Activated T-helper 1 cell treated with Interleukin-2 at 50 U/mL for 16 hours (primary cell): ENCODE data around the gene MREG.

ENCODE experiments used
- DNase-seq: peaks from one replicate; pipeline ENCODE4 v3.0.0-alpha.2; 2020; ENCODE audit warnings: low read depth

The MREG gene

DNA sequence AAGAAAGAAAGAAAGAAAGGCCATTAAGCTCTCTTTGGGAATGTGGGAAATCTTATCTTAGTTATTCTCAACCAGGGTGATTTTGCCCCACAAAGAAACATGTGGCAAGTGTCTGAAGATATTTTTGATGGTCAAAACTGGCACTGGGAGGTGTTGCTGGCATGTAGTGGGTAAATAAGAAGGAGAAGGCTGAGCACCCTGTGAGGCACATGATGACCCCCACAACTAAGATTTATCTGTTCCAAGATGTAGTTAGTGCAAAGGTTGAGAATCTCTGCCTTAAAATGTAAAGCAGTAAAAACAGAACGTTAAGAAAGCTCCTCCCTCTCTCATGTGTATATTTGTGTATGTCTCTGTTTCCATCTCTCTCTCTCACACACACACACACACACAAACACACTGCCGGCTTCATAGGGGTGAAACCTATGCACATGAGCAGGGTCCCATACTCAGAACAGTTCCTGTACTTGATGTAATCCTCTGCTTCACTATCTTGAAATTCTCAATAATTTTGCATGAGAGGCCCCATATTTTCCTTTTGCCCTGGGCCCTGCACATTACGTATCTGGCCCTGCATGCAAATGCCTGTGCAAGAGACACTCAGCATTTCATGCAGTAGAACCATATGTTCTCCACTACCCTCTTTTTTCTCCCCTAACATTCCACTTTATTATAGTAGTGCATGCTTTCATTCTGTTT, 94.3 kb downstream of the MREG start:
- DNase-seq = no peak

DNA sequence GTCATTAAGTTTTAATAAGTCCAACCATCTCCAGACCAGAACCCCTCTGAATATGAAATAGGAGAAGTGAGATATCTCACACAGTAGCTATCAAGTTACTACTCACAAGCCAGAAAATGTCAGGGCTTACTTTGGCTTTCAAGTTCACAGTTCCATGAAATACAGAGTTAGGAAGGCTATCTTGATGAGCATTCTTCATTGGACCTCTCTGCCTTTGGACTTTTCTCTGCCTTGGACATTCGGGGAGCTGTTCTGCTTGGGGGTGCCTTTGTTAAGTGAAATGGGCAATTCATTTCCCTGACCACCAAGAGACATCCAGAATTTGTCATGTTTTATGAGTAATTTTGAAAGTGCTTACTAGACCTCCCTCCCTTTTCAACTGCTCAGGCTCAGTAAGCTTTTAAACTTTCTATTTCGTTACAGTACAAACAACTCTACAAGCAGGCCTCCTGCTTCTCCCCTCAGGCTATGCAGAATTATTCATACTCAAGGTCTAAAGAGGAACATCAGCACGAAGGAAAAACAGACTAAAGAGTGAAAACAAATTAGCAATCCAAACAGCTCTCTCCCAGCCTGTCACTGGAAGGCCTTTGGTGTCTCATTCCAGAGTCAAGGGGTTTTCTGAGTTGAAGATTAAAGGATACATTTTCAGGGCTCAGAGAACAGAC, 95.3 kb downstream of the MREG start:
- DNase-seq = no peak

DNA sequence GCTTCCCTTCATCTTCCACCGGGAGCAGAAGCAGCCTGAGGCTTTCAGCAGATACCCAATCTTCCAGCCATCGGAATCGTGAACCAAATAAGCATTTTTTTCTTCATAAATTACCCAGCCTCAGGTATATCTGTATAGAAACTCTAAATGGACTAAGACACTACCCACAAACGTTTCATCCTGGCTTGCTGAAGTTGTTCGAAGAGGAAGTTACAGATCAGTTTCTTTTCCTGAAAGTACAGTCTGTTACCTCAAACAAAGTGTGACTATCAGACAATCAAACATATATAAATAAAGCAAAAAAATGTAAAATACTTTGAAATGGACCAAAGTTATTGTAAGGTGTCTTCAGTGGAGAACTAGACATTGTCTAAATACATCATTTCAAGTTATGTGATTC, 97.9 kb downstream of the MREG start:
- no peak for DNase-seq

DNA sequence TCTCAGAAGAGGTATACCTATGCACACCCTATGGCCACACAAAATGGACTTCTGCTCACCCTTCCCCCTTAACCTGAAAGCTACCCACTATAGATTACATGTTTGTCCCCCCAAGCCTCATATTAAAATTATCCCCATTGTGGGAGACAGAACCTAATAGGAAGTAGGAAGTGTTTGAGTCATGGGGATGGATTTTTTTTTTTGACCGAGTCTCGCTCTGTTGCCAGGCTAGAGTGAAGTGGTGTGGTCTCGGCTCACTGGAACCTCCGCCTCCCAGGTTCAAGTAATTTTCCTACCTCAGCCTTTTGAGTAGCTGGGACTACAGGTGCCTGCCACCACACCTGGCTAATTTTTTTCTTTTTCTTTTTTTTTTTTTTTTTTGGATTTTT, 98.6 kb downstream of the MREG start:
- DNase-seq = no peak

DNA sequence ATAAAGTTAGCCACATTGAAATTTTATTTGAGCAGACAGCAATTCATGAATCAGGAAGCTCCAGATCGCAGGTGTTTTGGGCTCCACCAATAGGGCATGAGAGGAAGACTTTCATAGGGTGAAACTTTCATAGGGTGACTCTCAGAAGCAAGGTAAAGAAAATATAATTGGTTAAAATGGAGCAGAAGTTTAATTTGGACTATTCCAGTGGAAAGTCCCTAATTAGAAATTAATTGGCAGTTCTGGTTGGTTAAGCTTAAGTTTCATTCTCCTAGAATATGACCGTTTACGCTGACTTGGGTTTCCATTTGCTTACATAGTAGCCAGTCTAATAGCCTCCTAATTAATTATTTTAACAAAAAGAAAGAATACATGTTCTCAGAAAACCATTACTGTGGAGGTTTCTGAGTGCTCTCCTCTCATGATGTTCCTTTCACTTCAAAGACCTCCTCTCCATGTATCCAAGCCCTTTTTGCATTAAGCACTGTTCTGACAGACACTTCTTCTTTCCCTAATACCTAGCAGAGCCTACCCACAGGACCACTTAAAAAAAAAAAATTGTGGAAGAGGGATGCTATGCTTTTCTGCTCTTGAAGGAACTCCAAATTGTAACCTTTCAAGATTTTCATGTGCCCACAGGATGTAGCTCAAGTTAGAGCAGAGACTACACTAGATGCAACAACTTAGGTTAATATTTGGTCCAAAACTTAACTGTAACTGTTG, 99.1 kb downstream of the MREG start:
- DNase-seq = no peak

DNA sequence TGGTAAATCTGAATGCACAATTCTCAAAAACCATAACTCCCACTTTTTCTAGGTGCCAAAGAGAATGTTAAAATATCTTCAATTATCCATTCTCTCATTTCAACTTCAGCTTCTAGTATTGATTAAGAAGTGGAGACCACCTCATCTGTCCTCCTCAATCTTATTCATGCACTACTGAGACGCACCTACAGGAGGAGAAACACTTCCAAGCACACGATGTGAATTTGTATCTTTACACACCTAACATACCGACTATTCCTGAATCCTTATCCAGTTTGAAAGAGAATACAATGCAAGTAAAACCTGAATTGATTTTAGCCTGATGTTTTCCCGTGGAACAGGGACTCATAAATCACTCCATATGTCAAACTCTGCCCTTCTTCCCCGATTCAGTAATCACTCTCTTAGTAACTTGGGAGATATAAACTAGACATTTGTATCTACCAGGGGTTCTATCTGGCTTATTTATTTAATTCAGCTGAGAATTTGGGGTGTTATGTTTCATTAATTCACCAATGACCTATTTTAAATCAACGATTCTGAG, 101.0 kb downstream of the MREG start:
- DNase-seq = no peak

DNA sequence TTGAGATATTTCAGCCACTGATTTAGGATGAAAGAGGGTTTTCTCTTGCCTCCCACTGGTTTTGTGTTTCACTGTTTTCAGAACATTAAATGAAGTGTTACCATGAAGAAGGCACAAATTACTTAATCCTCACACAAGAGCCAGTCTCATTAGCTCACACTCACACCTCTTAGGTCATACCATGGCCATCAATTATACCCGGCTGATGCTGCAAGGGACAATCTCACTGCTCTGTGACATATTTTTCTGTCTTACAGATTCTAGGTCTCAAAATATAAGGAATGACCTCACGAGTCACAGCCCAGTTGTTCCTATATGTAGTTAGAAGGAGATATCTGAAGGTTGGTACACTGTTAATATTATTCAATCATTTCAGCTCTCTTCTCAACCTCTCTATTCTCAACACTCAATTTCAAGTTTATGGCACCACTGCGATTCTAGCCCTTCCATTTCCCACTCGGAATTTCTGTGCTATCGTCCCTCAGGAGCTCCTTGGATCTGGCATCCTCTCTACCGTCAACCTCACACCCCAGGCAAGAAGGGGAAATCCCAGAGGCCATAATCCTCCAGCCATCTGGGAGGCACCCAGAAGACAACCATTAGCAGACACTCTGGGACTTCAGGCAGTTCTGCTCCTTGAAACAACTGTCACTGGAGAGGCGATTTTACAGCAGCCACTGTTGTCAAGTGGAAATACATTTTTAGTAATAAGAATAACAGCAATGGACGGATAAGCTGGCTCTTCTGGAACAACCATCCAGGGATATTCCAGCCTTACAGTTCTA, 101.9 kb downstream of the MREG start:
- no peak for DNase-seq

DNA sequence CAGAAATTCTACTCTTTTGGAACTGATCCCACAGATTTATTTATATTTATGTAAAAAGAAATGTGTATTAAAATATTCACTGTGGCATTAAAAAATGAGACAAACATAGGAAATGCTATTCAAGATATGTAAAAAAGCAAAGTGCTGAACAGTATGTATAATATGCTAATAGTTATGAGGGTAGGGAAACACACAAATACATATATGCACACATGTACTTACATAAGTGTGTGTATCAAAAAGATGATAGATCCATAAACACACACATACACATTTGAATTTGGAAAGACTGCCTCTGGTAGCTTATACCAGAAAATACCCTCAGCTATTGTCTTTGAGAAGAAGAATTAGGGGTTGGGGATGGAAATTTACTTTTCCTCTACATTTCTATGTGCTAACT, 103.2 kb downstream of the MREG start:
- no peak for DNase-seq

DNA sequence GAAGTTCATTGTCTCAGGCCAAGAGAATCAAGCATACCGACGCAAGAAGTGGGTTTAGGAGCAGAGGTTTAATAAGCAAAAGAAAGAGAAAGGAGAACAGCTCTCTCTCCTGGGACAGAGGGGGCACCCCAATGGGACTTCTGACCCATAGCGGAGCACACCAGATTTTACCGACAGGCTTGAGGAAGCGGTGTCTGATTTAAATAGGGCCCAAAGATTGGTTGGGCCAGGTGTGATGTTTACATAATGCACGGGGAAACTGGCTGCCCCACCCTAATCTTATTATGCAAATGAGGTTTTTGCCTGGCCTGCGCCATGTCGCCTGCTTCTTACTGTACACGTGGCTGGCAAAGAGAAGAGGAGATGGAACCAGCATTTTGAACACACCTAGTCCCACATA, 106.2 kb downstream of the MREG start:
- no peak for DNase-seq

DNA sequence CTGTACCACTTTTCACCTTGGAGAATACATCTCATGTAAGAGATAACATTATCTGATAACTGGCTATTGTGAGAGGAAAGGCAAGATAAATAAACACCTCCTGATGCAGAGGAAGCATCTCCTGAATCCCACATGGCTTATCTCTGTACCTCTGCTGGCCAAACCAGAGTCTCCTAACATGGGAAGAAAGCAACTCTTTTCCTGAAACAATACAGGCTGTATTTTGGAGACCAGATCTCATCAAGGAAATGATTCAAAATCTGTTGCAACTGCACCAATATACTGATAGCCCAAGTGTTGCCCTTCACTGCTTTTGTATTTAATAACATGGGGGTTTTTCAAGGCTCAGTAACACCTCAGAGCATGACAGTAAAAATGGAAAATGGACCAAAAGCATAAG, 106.9 kb downstream of the MREG start:
- no peak for DNase-seq

DNA sequence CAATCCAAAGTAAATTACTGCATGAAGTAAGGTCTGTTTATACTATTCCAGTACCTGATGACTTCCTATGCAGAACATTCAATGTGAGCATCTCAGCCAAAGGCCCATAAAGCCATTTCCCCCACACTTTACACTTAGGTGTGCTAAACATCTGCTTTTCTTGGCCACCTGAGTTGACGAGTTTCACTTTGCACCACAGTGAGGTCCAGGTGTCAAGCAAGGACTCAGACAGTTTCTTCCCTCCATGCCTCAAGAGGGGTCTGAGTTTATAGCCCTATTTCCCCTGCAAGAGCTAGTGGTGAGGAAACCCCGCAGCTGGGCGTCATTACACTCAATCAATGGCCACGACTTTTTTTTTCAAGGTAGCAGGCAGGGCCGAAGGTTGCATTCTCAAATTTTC, 107.7 kb downstream of the MREG start:
- no peak for DNase-seq

DNA sequence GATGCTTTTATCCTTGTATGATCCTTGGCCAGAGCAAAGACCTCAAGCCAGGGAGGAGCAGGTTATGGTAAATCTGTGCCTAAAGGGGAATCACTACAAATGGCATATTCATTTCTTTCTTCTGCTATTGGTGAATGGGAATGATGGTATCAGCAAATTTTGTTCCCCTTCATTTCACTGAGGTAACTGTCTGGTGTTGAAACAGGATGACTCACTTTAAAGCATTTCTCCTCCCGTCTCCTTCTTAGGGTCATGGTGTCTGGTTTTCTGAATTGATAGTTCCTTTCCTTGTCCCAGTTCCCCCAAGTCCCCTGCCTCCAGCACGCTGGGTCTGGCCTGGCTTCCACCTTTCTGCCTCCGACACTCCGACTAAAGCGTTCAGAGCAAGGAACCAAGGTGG, 109.2 kb downstream of the MREG start:
- no peak for DNase-seq

DNA sequence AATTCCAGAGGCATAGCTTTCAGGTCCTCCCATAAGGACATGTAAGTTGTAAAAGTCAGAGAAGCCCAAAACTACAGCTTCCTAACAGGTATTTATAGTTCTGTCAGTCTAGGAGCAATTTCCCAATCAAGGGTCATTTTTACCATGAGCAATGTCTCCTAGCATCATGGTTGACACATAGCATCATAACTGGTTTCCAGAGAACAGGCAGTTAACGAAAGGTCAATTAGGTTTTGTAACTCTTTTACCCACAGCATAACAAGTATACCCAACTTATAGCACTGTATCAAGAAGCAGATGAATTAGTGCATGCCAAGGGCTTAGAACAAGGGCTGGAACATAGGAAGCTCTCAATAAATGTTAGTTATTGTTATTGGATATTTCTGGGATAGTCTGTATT, 110.1 kb downstream of the MREG start:
- DNase-seq = no peak

DNA sequence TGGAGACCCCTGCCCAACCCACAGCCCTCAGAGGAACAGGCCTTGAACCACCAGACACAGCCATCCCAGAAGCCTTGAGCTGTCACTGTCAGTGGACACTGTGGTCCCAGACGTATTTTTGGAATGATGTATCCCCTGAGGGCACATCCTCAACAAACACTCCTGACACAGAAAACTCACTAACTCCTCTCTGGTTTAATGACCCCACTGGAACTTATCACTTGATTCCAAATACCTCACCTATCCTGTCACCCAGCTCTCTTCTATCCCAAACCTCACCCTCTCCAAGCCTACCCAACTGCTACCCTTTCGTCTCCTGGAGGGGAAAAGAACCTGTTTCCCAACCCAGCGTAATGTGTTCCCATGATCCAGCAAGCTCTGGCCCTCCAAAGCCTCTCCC, 111.6 kb downstream of the MREG start:
- DNase-seq = no peak

DNA sequence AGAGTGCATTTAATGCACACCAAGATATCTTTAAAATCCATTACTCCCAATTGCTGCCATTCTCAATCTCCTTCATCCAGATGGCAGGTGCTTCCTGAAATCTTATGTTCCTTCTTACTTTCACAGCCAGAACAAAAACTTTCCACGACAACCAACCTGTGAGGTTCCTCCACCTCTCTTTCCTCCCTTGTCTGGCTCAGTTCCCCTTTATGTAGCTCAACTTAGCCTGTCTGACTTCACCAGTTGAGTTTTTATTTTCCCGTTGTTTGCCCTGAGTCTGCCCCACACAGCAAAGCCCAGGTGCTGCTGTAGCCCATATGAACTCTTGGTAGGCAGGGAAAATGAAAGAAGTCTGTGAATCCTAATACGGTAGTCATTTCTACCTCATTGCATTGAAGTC, 112.5 kb downstream of the MREG start:
- DNase-seq = no peak

DNA sequence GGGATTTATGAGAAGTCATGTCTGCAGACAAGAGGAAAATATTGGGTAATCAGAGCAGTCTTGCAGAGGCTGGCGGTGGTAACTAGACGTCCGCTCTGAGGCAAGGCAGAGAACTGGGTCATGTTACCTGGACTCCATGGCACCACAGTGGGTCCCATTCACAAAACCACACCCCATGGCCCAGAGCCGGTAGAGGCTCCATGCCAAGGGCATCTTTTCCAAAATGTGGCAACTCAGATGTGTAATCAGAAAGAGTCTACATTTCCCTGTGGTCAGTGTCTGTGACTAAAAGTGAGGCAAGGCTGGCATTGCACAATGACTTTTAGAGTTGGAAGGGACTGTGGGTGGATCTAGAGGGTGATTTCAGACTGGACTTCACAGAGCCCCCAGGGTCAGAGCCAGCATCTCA, 113.1 kb downstream of the MREG start:
- no peak for DNase-seq

DNA sequence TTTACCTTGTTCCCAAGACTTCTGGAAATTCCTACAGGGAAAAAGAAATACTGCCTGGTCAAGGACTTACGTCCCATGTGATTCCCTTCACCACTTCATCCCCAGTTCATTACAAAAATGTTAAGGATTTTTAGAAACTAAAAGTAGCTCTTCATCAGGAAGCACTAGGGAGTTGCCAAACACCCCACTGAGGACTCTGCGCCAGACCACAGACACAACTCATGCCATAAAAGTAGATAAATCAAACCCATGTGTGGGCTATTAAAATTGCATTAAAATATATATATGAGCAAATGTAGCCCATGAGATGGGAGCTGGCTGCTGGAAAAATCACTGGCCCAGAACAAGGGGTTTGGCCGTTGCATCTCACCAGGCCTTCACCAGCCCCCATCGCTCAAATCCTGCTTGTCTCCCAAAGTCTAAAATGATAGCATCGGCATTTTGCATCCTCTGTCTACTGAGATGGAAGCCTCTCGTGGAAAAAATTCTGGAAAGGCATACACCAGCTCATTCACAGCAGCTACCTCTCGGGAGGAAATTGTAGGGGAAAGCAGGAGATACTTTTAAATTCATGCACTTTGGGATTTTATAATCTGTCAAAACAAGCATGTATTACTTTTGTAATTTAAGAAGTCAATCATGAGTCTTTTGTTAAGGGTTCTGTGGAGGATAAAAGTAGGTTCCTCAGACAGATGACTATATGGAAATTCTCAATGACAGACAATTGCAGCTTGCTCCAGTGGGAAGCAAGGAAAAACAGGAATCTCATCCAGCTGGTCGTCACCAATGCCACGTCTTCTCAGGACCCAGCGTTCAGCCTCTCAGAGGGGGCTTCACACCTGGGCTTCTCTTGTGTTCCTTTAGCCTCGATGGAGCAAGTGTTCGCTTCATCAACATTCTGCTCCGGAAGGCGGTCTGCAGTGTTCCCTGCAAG, 113.9 kb downstream of the MREG start:
- no peak for DNase-seq

DNA sequence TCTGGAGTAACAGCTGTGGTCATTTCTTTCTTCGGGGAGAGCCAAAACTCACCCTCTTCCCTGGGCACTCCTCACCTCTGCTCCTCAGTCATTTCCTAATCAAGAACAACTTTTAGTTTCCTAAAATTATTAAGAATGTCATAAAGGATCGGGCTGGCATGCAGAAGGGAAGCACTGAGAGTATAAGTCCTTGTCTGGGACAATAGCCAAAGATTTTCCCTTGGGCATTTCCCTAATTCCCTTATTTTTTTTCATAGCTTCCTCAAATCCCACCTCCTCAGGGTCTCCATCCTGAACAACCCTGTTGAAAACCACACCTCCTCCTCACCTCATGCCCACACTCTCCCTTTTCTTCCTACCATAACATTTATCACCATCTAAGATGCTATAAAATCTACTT, 115.0 kb downstream of the MREG start:
- no peak for DNase-seq

DNA sequence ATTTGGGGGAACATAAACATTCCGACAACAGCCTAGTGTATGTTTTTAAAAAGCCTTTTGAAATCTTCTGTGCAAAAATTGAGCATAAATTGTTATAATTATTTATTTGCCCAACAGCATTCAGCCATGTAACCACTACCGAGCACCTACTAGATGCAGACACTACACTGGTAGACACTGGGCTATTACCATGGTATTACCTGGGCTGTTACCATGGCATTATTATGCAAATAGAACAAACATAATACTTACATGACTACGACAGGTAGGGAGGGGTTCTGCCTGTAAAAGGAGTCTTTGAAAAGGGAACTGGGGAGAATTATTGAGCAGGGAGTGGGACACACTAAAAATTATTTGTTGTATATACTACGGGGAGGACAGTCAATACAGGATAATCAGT, 116.4 kb downstream of the MREG start:
- DNase-seq = no peak

DNA sequence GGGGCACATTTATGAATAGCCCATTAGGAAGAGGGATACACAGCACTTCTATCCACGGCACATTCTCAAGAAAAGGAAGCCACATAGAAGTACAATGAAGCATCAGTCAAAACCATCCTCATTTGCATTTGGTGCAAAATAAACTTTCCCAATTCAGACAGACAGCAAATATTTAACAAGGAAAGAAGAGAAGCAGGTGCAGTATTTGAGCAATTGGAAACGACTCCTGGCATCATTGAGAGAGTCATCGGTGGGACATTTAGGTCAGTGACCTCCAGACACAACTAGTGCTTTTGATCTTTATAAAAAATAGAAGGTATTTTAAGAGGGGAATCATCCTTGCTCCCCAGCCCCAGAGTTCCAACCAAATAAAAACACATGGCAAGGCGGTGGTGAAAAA, 118.0 kb downstream of the MREG start:
- no peak for DNase-seq
